Ascending aorta (tissue), 2 donors: ENCODE results near the gene E2F1. TPM values are rescaled to one million over a fixed set of nuclear protein-coding genes. Genes with fewer than 3 reads are reported as not detected.

Experiments
- DNase-seq, 2 donors: peaks; one replicate each; pipeline ENCODE4 v3.0.0-alpha.2; 2019; ENCODE audit warnings: low spot score in 2 of 2
- H3K27ac ChIP-seq, 2 donors: fragments of 200-600 bp; sonication (generic); one replicate each; pipeline ENCODE4 v1.5.1; 2016 to 2017; ENCODE audit warnings: mild to moderate bottlenecking in 1 of 2
- H3K27me3 ChIP-seq: fragments of 200-600 bp; sonication (generic); one replicate; pipeline ENCODE4 v1.5.1; 2017
- H3K36me3 ChIP-seq, 2 donors: fragments of 200-600 bp; sonication (generic); one replicate each; pipeline ENCODE4 v1.5.1; 2016
- H3K4me1 ChIP-seq, 2 donors: fragments of 200-600 bp; sonication (generic); one replicate each; pipeline ENCODE4 v1.5.1; 2016 to 2017; ENCODE audit warnings: mild to moderate bottlenecking in 1 of 2
- H3K4me3 ChIP-seq, 2 donors: fragments of 200-600 bp; sonication (generic); one replicate each; pipeline ENCODE4 v1.5.1; 2016 to 2017; ENCODE audit warnings: mild to moderate bottlenecking in 1 of 2
- H3K9me3 ChIP-seq, 2 donors: fragments of 200-600 bp; sonication (generic); one replicate each; pipeline ENCODE4 v1.5.1; 2016
- intact Hi-C: fragments of 100-400 bp; cut with DNase I; formaldehyde crosslinking; loops from one replicate; pipeline ENCODE4 v1.15.1; 2023
- total RNA-seq: library from RNA; depleted of rRNA; stranded (reverse); fragments of >200 nt; gene quantifications from one replicate; pipeline ENCODE4 v1.1.0, GENCODE V29; 2016
- TF ChIP-seq, protein P1 (sequence below), 3 experiments: fragments of 200-600 bp in 2 of 3; fragments of 450-650 bp in 1 of 3; sonication (generic) in 2 of 3; IDR thresholded peaks; one replicate each; pipeline ENCODE4 v1.5.1; 2016 to 2019; ENCODE audit warnings: antibody characterized with exemption in 3 of 3, mild to moderate bottlenecking in 1 of 3, moderate library complexity in 1 of 3

The E2F1 gene
- total RNA-seq, 1 donor from 2014 or later = 0.53 TPM

- no peak overlapping the region for H3K27ac ChIP-seq
- intact Hi-C loops = no loop called here
- no peaks in the 10 kb centered on the region for H3K9me3 ChIP-seq
- DNase-seq = no peak
- no peaks in the 10 kb centered on the region for H3K27me3 ChIP-seq
- peaks cover 56 to 78% of the 10 kb centered on the region in 2 donors for H3K36me3 ChIP-seq
- H3K4me3 ChIP-seq = no peak overlapping the region
- TF ChIP-seq, protein P1, sequence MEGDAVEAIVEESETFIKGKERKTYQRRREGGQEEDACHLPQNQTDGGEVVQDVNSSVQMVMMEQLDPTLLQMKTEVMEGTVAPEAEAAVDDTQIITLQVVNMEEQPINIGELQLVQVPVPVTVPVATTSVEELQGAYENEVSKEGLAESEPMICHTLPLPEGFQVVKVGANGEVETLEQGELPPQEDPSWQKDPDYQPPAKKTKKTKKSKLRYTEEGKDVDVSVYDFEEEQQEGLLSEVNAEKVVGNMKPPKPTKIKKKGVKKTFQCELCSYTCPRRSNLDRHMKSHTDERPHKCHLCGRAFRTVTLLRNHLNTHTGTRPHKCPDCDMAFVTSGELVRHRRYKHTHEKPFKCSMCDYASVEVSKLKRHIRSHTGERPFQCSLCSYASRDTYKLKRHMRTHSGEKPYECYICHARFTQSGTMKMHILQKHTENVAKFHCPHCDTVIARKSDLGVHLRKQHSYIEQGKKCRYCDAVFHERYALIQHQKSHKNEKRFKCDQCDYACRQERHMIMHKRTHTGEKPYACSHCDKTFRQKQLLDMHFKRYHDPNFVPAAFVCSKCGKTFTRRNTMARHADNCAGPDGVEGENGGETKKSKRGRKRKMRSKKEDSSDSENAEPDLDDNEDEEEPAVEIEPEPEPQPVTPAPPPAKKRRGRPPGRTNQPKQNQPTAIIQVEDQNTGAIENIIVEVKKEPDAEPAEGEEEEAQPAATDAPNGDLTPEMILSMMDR (IDR thresholded peaks at IDR 0.05) = no peak
- H3K4me1 ChIP-seq = no peaks in the 10 kb centered on the region
These were observed 58.5 kb downstream of the E2F1 start for GRCh38 chr20:33627577-33628216.

- TF ChIP-seq, protein P1 (IDR thresholded peaks at IDR 0.05) = no peak
- Histone ChIP-seq H3K4me1 (no peaks in the 10 kb centered on the region), H3K9me3 (no peaks in the 10 kb centered on the region), H3K27me3 (no peaks in the 10 kb centered on the region), H3K27ac (no peak overlapping the region), H3K4me3 (no peak overlapping the region), H3K36me3 (peaks cover 48 to 78% of the 10 kb centered on the region in 2 donors)
- intact Hi-C loops = no loop called here
- no peak for DNase-seq
These were observed 60.0 kb downstream of the E2F1 start for GRCh38 chr20:33626190-33626589.

Other genes starting within 250 kb of the E2F1 start
- 108 TPM for gene SNTA1, start 242.6 kb downstream of the E2F1 start, total RNA-seq
- gene CBFA2T2, start 196.3 kb downstream of the E2F1 start, total RNA-seq = 22.4 TPM
- gene C20orf144, start 24.1 kb downstream of the E2F1 start, total RNA-seq = not detected
- 26.3 TPM for gene ACTL10, start 19.4 kb downstream of the E2F1 start, total RNA-seq
- 21.3 TPM for gene NECAB3, start 12.0 kb downstream of the E2F1 start, total RNA-seq
- gene PXMP4, start 33.9 kb upstream of the E2F1 start, total RNA-seq = 38.0 TPM
- 4.5 TPM for gene ZNF341, start 45.6 kb upstream of the E2F1 start, total RNA-seq
- gene CHMP4B, start 125.0 kb upstream of the E2F1 start, total RNA-seq = 42.8 TPM